Osteoblast (primary cell): Measurements from ENCODE around the gene JAG2. TPM values are rescaled to one million over a fixed set of nuclear protein-coding genes. Genes with fewer than 3 reads are reported as not detected.

ENCODE experiments used
- DNase-seq: peaks from one replicate; pipeline ENCODE4 v3.0.0; 2011; ENCODE audit warnings: low spot score, mixed read lengths; ENCODE audit not compliant: insufficient read length; ENCODE audit errors: missing footprints
- H2AFZ ChIP-seq: 2 replicates; pipeline ENCODE4 v1.6.0; 2011; ENCODE audit warnings: mild to moderate bottlenecking, low read length
- H3K27ac ChIP-seq: 2 replicates; pipeline ENCODE4 v1.5.1; 2011; ENCODE audit warnings: mild to moderate bottlenecking, low read depth, low read length, moderate library complexity
- H3K27me3 ChIP-seq: 2 replicates; pipeline ENCODE4 v1.6.0; 2012; ENCODE audit warnings: mild to moderate bottlenecking, control low read depth, inconsistent platforms, low read length, moderate library complexity; ENCODE audit not compliant: insufficient read depth
- H3K36me3 ChIP-seq: 2 replicates; pipeline ENCODE4 v1.5.1; 2011; ENCODE audit warnings: mild to moderate bottlenecking, low read length, control low read depth, moderate library complexity; ENCODE audit not compliant: insufficient read depth
- H3K4me1 ChIP-seq: 2 replicates; pipeline ENCODE4 v1.5.1; 2011; ENCODE audit warnings: mild to moderate bottlenecking, low read length, control low read depth, moderate library complexity; ENCODE audit not compliant: insufficient read depth
- H3K4me2 ChIP-seq: 2 replicates; pipeline ENCODE4 v1.6.0; 2011; ENCODE audit warnings: mild to moderate bottlenecking, low read length; ENCODE audit not compliant: insufficient read depth
- H3K4me3 ChIP-seq: fragments of 200-600 bp; sonication (generic); 3 replicates; pipeline ENCODE4 v1.5.1; 2012; ENCODE audit warnings: mild to moderate bottlenecking, low read length, inconsistent platforms; ENCODE audit not compliant: insufficient read depth
- H3K79me2 ChIP-seq: 2 replicates; pipeline ENCODE4 v1.6.0; 2012; ENCODE audit warnings: mild to moderate bottlenecking, low read length, control low read depth, inconsistent platforms; ENCODE audit not compliant: insufficient read depth
- H3K9me3 ChIP-seq: 2 replicates; pipeline ENCODE4 v1.5.1; 2011; ENCODE audit warnings: low read depth, low read length, control low read depth
- H4K20me1 ChIP-seq: 2 replicates; pipeline ENCODE4 v1.6.0; 2012; ENCODE audit warnings: mild to moderate bottlenecking, low read length, control low read depth; ENCODE audit not compliant: insufficient read depth
- CTCF ChIP-seq: IDR thresholded peaks from 2 replicates; pipeline ENCODE4 v1.5.1; 2011; ENCODE audit warnings: mild to moderate bottlenecking, low read depth, low read length, moderate library complexity; ENCODE audit errors: extremely low read depth
- total RNA-seq: library from RNA; depleted of rRNA; stranded (reverse); fragments of >200 nt; gene quantifications from 2 replicates; pipeline ENCODE4 v1.2.3, GENCODE V29; 2012

JAG2 gene
- total RNA-seq, 1 donor: 3.3 TPM

GRCh38 chr14:105167303-105168092 is 1.1 kb downstream of the JAG2 start:
- peaks cover 21% of the 10 kb centered on the region for H3K27me3 ChIP-seq
- H3K36me3 ChIP-seq: no peaks in the 10 kb centered on the region
- DNase-seq: no peak
- H4K20me1 ChIP-seq: no peaks in the 10 kb centered on the region
- H3K27ac ChIP-seq: no peak overlapping the region
- H3K79me2 ChIP-seq: no peaks in the 10 kb centered on the region
- TF ChIP-seq CTCF: no peak
- no peaks in the 10 kb centered on the region for H3K9me3 ChIP-seq
- no peak overlapping the region for H2AFZ ChIP-seq
- no peaks in the 10 kb centered on the region for H3K4me1 ChIP-seq
- H3K4me3 ChIP-seq: no peak overlapping the region
- no peak overlapping the region for H3K4me2 ChIP-seq

GRCh38 chr14:105166571-105167302 is 1.8 kb downstream of the JAG2 start:
- no peak for TF ChIP-seq CTCF
- Histone ChIP-seq H3K36me3 (no peaks in the 10 kb centered on the region), H3K27me3 (peaks cover 21% of the 10 kb centered on the region), H3K4me1 (no peaks in the 10 kb centered on the region), H3K79me2 (no peaks in the 10 kb centered on the region), H4K20me1 (no peaks in the 10 kb centered on the region), H3K27ac (no peak overlapping the region), H3K4me2 (no peak overlapping the region), H2AFZ (no peak overlapping the region), H3K9me3 (no peaks in the 10 kb centered on the region), H3K4me3 (no peak overlapping the region)
- DNase-seq: no peak

- Histone ChIP-seq H3K36me3 (no peaks in the 10 kb centered on the region), H2AFZ (no peak overlapping the region), H3K4me2 (no peak overlapping the region), H3K4me3 (no peak overlapping the region), H4K20me1 (no peaks in the 10 kb centered on the region), H3K79me2 (no peaks in the 10 kb centered on the region), H3K27ac (no peak overlapping the region), H3K4me1 (no peaks in the 10 kb centered on the region), H3K9me3 (no peaks in the 10 kb centered on the region), H3K27me3 (peaks cover 20% of the 10 kb centered on the region)
- DNase-seq: no peak
- TF ChIP-seq CTCF: no peak
Measured at GRCh38 chr14:105165761-105166485, 2.7 kb downstream of the JAG2 start.
